CD1c-positive myeloid dendritic cell (primary cell): ENCODE data around the gene ANKRD35.

Experiments used
- DNase-seq: peaks from one replicate; pipeline ENCODE4 v3.0.0-alpha.2; 2016; ENCODE audit errors: extremely low spot score

Gene ANKRD35

GRCh38 chr1:145897969-145898368 lies 12.3 kb upstream of the ANKRD35 start:
- DNase-seq, result no peak

GRCh38 chr1:145895471-145895870 lies 9.8 kb upstream of the ANKRD35 start:
- no peak for DNase-seq

- no peak for DNase-seq
These were observed 7.8 kb upstream of the ANKRD35 start for GRCh38 chr1:145893306-145894055.

DNA sequence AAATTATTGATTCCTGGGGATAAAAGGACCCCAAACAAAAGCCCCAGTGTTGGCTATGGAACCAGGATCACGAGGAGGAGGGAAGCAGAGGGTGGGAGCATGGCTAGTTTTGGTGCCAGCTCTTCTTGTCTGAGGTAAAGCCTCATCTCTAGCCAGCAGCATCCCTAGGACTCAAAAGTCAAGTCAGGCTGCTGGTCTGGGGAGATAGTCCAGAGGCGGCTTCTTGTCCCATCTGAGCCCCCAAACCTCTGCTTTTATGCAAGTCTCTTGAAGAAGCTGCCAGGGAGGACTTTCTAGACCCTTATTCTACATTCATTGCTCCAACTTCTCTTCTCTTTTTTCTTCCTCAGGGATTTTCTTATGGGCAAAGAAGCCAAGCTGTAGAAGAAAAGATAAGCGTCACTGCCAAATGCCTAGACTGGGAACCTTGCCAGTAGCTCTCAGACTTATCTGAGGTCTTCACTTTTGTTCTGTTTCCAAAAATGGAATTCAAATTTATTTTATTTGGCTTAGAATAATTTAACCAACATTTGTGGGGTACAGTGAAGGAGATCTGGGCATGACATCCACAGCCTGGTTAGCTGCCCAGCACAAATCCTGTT lies 6.9 kb upstream of the ANKRD35 start:
- DNase-seq, result no peak

DNA sequence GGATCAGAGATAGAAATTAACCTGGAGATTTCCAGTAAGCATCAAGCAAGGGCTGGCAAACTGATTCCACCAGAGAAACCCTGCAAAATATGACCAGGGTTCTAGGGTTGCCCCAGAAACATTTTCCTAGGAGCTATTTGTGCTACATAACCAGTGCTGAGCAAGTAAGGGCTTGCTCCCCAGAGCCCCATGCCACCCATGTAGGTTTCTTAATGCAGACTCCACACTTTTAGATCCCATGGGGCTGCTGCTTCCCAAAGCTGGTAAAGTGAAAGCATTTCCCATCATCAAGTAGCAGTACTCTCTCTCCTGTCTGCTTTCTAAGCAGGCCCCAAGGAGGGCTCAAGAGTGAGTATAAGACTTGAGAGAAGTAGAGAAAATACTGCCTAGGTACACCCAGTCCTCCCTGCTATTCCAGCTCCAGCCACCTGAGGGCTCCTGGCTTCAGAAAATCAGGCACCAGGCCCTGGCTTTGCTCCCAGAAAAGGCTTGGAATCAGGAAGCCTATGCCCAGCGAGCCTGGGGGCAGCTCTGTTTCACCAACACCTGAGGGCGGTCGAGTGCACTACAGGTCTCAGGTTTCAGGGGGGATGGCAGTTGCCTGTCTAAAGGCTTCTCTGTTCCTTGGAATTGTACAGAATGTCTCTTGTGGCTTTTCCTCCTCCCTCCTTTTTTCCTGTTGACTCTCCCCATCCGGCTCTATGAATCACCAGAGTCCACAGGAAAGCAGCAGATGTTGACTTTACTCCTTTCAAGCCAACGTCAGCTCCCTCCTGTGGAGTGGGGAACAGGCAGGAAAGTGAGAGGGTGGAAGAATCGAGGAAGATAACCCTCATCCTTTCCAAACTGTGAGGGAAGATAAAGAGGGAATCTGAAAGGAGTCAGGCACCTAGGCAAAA lies 6.2 kb upstream of the ANKRD35 start:
- DNase-seq, result peak; percentile 74

GRCh38 chr1:145891143-145891542 lies 5.5 kb upstream of the ANKRD35 start:
- no peak for DNase-seq

- no peak for DNase-seq
These were observed 4.1 kb upstream of the ANKRD35 start for GRCh38 chr1:145889722-145890121.

DNA sequence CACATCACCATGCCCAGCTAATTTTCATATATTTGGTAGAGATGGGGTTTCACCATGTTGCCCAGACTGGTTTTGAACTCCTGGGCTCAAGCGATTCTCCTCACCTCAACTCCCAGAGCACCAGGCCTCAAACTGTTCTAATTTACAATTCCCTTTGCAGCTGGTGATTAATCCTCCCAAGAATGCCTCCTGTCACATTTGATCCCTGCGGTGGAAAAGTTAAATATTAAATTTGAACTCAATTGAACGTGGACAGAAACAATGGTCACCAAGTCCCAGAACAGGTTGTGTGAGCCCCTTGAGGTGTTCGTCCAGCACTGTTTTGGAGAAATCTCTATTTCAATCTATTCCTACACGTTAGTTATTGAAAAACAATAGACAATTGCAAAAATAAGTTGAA lies 2.0 kb upstream of the ANKRD35 start:
- DNase-seq, result no peak

- DNase-seq, result no peak
These were observed 1.1 kb upstream of the ANKRD35 start for GRCh38 chr1:145886816-145887215.

GRCh38 chr1:145886390-145886789 lies 724 bp upstream of the ANKRD35 start:
- no peak for DNase-seq

GRCh38 chr1:145884675-145885074 lies 991 bp downstream of the ANKRD35 start:
- no peak for DNase-seq

GRCh38 chr1:145879775-145880174 lies 5.9 kb downstream of the ANKRD35 start:
- no peak for DNase-seq

- DNase-seq, result no peak
These were observed 6.9 kb downstream of the ANKRD35 start for GRCh38 chr1:145878724-145879123.

GRCh38 chr1:145877923-145878486 lies 7.7 kb downstream of the ANKRD35 start:
- DNase-seq, result no peak

DNA sequence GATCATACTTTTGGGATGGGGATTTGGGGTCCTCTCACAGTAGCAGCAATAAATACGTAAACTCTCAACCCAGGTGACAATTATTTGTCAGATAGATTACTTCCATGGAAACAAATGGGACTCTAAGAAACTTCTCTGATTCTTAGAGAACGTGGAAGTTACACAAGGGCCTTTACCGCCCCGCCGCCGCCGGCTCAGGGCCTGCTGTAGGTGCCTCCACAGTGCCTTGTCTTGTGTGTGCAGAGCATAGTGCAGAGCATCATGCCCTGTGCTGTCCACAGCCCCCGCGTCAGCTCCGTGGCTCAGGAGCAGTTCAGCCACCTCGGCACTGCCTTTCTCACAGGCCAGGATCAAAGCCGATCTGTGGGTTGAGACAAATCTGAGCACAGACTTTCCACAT lies 11.0 kb downstream of the ANKRD35 start:
- no peak for DNase-seq

- DNase-seq, result peak; percentile 63
These were observed 13.4 kb downstream of the ANKRD35 start for GRCh38 chr1:145871994-145872924.

GRCh38 chr1:145868232-145868631 lies 17.4 kb downstream of the ANKRD35 start:
- no peak for DNase-seq

GRCh38 chr1:145863282-145864018 lies 22.2 kb downstream of the ANKRD35 start:
- no peak for DNase-seq

GRCh38 chr1:145859491-145860023 lies 26.1 kb downstream of the ANKRD35 start:
- DNase-seq, result peak; percentile 88

DNA sequence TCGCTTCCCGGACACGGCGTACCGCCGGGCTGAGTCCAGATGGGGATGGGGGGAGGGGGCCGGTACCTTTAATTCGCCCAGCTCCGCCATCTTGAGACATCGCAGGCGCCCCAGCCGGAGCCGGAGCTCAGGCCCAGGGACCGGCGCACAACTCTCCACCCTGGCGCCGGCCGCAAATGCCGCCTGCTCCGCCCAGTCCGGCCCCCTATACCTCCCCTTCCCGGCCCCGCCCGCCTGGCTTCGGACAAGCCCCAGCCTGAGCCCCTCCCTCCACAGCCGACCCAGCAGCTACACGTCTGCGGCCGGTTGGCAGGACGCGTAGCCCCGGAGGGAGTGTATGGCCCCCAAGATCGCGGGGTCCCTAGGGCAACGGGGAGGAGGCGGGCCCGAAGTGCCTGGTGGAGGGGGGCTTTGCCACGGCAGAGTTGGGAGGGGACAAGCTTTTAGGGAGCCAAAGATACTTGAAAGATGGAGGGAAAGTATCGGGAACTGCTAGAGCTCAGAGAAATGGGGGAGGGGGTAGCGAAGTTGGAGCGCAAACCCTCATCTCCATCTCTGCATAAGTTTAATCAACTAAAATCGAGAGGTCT lies 26.7 kb downstream of the ANKRD35 start, which contains the start of gene PIAS3:
PIAS3 (minus strand) TSS at position 181 of the 590 bp plus-strand sequence; CDS start at position 90, 91 bp downstream.
- DNase-seq, result peak; percentile 93
